Stimulated activated naive CD8-positive, alpha-beta T cell treated with anti-CD3 and anti-CD28 coated beads, Interleukin-15, Interleukin-2, amounts not matched to agents 100 U/mL and 50 U/mL, for 24 hours (primary cell): ENCODE results near the gene RICTOR.

Experiments used
- ATAC-seq: fragments of 150-1000 bp; cut with Tn5 transposase; one replicate; pipeline ENCODE4 v1.10.0; 2021
- DNase-seq: peaks from one replicate; pipeline ENCODE4 v3.0.0; 2021

The RICTOR gene

GRCh38 chr5:38938973-38939372 is 135.2 kb downstream of the RICTOR start:
- ATAC-seq (no peak), DNase-seq (no peak)

GRCh38 chr5:38938424-38938823 is 135.8 kb downstream of the RICTOR start:
- no peak for DNase-seq
- no peak for ATAC-seq

DNA sequence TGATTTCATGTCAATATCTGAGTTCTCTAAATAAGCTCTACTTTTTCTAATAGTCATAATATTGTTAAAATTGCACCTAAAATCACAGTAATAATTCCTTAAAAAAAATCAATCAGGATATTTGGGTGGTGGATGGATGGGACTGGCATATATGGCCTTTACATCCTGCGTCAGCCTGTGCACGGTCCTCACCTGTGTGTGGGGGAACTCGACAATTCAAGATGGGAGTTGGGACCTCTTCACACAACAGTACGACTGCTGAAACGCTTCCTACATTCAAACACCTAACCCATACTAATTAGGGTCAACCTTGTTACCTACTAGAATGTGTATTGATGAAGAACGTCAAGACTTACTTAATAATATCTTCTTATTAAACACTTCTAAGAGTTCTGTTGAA is 137.9 kb downstream of the RICTOR start:
- no peak for ATAC-seq
- DNase-seq = no peak

- no peak for ATAC-seq
- DNase-seq = no peak
These were observed 138.8 kb downstream of the RICTOR start for GRCh38 chr5:38935437-38935836.

DNA sequence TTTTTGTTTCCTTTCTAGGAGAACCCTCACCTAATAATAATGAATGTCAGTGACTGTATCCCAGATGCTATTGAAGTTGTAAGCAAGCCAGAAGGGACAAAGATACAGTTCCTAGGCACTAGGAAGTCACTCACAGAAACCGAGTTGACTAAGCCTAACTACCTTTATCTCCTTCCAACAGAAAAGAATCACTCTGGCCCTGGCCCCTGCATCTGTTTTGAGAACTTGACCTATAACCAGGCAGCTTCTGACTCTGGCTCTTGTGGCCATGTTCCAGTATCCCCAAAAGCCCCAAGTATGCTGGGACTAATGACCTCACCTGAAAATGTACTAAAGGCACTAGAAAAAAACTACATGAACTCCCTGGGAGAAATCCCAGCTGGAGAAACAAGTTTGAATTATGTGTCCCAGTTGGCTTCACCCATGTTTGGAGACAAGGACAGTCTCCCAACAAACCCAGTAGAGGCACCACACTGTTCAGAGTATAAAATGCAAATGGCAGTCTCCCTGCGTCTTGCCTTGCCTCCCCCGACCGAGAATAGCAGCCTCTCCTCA is 141.3 kb downstream of the RICTOR start:
- DNase-seq (no peak), ATAC-seq (no peak)

- DNase-seq (no peak), ATAC-seq (no peak)
These were observed 142.5 kb downstream of the RICTOR start for GRCh38 chr5:38931731-38932130.

GRCh38 chr5:38929838-38930237 is 144.4 kb downstream of the RICTOR start:
- ATAC-seq (no peak), DNase-seq (no peak)

- DNase-seq (no peak), ATAC-seq (no peak)
These were observed 146.7 kb downstream of the RICTOR start for GRCh38 chr5:38927470-38927869.

DNA sequence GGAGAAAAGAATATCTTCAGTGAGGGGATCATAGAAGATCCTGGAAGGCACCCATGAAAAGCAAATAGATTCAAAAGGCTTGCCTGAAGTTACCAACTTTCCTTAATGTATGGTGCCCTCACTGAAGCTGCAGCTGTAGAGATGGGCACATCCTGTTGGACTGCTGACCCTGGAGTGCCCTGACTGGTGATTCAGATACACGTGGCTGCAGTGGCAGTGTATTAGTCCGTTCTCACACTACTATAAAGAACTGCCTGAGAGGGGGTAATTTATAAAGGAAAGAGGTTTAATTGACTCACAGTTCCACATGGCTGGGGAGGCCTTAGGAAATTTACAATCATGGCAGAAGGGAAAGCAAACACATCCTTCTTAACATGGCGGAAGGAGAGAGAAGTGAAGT is 148.1 kb downstream of the RICTOR start:
- ATAC-seq = no peak
- DNase-seq = no peak

- ATAC-seq (no peak), DNase-seq (no peak)
These were observed 148.9 kb downstream of the RICTOR start for GRCh38 chr5:38925154-38925925.

DNA sequence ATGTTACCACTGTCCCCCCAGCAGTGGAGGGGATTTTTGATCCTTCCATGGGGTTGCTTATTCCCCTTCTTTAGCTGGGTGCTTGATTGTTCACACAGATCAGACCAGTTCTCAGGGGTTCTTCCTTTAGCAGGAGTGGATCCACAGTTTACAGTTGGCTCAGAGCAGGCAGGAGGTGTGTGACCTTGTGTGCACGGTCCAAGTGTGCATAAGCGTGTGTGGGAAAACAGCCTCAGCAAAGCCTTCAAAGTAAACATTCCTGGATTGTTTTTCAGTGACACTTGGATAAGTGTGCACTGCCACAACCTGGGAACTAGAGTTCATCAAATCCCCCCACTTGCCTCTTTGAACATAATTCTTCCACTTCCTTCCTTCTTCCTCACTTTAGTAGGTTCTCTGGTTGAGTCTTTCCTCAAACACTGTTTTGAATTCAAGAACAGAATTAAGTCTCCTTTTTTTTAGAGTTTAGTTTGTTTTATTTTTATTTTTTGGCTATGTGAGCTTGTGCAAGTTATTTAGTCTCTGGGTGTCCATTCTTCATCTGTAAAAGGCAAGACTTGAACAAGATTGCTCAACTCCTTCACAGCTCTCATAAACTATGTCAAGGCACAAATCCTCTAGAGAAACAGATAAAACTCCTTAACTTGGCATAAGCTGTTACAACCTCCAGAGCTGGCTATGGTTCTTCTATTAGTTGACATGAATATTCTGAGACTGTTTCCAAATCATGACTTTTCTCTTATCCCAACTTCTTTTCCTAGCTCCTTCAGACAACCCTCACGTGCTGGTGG is 150.3 kb downstream of the RICTOR start:
- DNase-seq (no peak), ATAC-seq (no peak)

DNA sequence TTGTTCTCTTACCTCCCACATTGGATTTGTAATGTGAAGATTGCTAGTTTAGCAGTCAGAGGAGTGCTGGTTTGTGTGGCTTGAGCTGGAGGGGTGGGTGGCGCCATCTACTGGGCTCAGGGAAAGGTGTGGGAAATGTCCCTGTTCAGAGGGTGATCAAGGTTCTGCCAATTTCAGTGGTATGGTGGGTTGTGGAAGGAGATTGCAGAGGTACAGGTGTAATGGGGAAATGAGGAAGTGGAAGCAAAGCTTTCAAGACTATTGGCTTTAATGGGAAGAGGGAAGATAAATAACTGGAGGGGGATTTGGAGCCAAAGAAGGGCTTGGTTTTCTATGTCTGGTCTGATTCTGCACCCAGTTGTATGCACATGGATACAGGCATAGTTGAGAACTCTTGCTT is 152.0 kb downstream of the RICTOR start:
- ATAC-seq = peak; percentile 66

GRCh38 chr5:38921174-38921573 is 153.0 kb downstream of the RICTOR start:
- ATAC-seq = no peak

More for the DNA sequence above, 152.0 kb downstream of the RICTOR start:
- DNase-seq = peak; percentile 52

GRCh38 chr5:38916802-38917201 is 157.4 kb downstream of the RICTOR start:
- DNase-seq = no peak
- no peak for ATAC-seq

More at GRCh38 chr5:38921174-38921573, 153.0 kb downstream of the RICTOR start:
- DNase-seq = no peak

- ATAC-seq = no peak
- no peak for DNase-seq
These were observed 160.5 kb downstream of the RICTOR start for GRCh38 chr5:38913714-38914113.

- no peak for DNase-seq
- ATAC-seq = no peak
These were observed 162.3 kb downstream of the RICTOR start for GRCh38 chr5:38911933-38912332.

DNA sequence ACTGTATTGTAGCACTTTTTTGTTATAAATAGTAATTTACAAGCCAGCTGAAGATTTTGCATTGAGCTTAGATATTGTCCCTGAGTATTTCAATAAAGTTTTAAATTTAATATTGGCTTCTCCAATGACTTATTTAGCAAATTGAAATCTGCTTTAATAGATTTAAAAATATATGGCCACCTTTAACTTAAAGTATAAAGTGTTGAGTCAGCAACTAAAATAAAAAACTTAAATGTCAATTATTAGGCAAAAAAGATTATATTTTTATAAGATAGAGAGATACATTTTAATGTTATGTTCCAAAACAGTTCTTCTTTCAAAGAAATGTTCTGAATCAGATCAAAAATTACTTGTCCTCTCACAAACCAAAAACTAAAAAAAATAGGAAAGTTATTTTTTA is 167.7 kb downstream of the RICTOR start:
- DNase-seq (no peak), ATAC-seq (no peak)

DNA sequence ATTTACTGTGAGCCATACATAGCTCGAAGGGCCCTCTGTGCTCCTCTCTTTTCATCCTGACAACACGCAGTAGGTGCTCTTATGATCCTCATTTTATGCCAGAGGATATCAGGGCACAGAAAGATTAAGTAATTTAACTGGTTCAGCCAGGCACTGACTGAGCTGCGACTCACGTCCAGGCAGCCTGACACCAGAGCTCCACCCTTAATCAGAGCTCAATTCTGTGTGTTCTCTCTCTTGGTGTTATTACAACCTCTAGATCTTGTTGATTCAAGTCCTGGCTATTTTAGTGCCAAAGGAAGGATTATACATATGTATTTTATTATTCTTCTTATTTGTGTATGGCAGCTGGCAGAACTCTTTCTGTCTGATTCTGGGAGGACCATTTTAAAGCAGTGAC is 168.7 kb downstream of the RICTOR start:
- no peak for ATAC-seq
- DNase-seq = no peak

GRCh38 chr5:38899936-38900335 is 174.3 kb downstream of the RICTOR start:
- ATAC-seq (no peak), DNase-seq (no peak)

DNA sequence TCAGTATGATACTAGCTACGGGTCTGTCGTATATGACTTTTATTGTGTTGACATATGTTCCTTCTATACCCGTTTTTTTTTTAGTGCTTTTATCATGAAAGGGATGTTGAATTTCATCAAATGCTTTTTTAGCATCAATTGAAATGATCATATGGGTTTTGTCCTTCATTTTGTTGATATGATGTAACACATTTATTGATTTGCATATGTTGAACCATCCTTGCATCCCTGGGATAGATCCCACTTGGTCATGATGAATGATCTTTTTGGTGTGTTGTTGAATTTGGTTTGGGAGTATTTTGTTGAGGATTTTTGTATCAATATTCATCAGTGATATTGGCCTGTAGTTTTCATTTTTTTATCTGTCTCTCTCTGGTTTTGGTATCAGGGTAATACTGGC is 177.4 kb downstream of the RICTOR start:
- ATAC-seq (no peak), DNase-seq (no peak)

- no peak for DNase-seq
- no peak for ATAC-seq
These were observed 181.8 kb downstream of the RICTOR start for GRCh38 chr5:38892363-38892762.

DNA sequence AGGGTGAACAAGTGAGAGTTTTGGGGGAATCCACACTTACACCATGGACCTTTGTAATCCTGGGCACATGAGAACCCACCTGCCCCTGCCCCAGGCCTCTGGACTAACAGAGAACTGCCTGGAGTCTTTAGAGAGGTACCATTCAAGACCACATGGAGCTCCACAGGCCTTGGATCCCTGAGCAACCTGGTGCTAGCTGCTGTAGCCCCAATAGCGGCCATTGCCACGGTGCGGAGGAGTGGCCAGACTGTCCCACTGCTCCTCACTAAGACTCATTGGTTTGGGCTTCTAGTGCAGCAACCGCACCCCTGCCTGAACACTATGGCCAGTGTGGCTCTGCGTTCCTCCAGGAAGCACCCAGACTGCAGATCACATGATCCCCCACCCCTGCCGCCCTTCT is 182.6 kb downstream of the RICTOR start:
- DNase-seq = no peak
- ATAC-seq = no peak

- ATAC-seq (no peak), DNase-seq (no peak)
These were observed 184.8 kb downstream of the RICTOR start for GRCh38 chr5:38889424-38889823.
